Esophagus muscularis mucosa (tissue), 4 donors: ENCODE data around the gene DNAJB5. TPM values are rescaled to one million over a fixed set of nuclear protein-coding genes. Genes with fewer than 3 reads are reported as not detected.

Experiments
- DNase-seq: peaks from one replicate; pipeline ENCODE4 v3.0.0-alpha.2; 2017; ENCODE audit errors: extremely low spot score
- H3K27ac ChIP-seq, 4 donors: fragments of 200-600 bp; sonication (generic); replicated peaks in 1 of 4; 1 replicate in 3 of 4; 2 replicates in 1 of 4; pipeline ENCODE4 v1.5.1; 2016 to 2019; ENCODE audit warnings: mild to moderate bottlenecking in 1 of 4
- H3K27me3 ChIP-seq, 4 donors: fragments of 200-600 bp; sonication (generic); one replicate each; pipeline versions ENCODE4 v1.5.1 to v1.6.0; 2016 to 2019
- H3K36me3 ChIP-seq, 4 donors: fragments of 200-600 bp; sonication (generic); one replicate each; pipeline ENCODE4 v1.5.1; 2016 to 2019
- H3K4me1 ChIP-seq, 4 donors: fragments of 200-600 bp; sonication (generic); one replicate each; pipeline ENCODE4 v1.5.1; 2016 to 2019
- H3K4me3 ChIP-seq, 4 donors: fragments of 200-600 bp; sonication (generic); 1 replicate in 2 of 4; 2 replicates in 2 of 4; pipeline ENCODE4 v1.5.1; 2016 to 2019; ENCODE audit warnings: mild to moderate bottlenecking in 4 of 4, moderate library complexity in 1 of 4
- H3K9me3 ChIP-seq, 4 donors: fragments of 200-600 bp; sonication (generic); 1 replicate in 3 of 4; 2 replicates in 1 of 4; pipeline ENCODE4 v1.5.1; 2016 to 2019
- EP300 ChIP-seq: sonication (generic); formaldehyde crosslinking; IDR thresholded peaks from one replicate; pipeline ENCODE4 v1.6.1; 2017; ENCODE audit warnings: antibody characterized with exemption
- POLR2A ChIP-seq: fragments of 450-650 bp; IDR thresholded peaks from one replicate; pipeline ENCODE4 v1.6.1; 2017; ENCODE audit warnings: antibody characterized with exemption, moderate library complexity, mild to moderate bottlenecking, low read depth
- POLR2AphosphoS5 ChIP-seq, 2 donors: sonication (generic); formaldehyde crosslinking; IDR thresholded peaks; one replicate each; pipeline ENCODE4 v1.6.1; 2017; ENCODE audit warnings: antibody characterized with exemption in 2 of 2
- WGBS: methylation state at CpG from one replicate; pipeline ENCODE4 v1.1.5; 2018; 5-methylcytosine and 5-hydroxymethylcytosine counted together
- intact Hi-C: fragments of 100-400 bp; cut with DNase I; formaldehyde crosslinking; loops from one replicate; pipeline ENCODE4 v1.15.1; 2023
- total RNA-seq, 4 donors: library from RNA; depleted of rRNA; stranded (reverse); fragments of >200 nt; gene quantifications; one replicate each; pipeline versions ENCODE4 v1.1.0 to v1.2.1, GENCODE V29; 2016
- TF ChIP-seq, protein P1 (sequence below), 3 experiments: fragments of 200-600 bp in 2 of 3; fragments of 450-650 bp in 1 of 3; sonication (generic) in 2 of 3; IDR thresholded peaks; one replicate each; pipeline ENCODE4 v1.5.1; 2017 to 2019; ENCODE audit warnings: antibody characterized with exemption in 3 of 3, mild to moderate bottlenecking in 2 of 3, moderate library complexity in 1 of 3

Gene DNAJB5
- total RNA-seq, 4 donors from 2014 or later: 83.5 to 124 (median 93.8) TPM

DNA sequence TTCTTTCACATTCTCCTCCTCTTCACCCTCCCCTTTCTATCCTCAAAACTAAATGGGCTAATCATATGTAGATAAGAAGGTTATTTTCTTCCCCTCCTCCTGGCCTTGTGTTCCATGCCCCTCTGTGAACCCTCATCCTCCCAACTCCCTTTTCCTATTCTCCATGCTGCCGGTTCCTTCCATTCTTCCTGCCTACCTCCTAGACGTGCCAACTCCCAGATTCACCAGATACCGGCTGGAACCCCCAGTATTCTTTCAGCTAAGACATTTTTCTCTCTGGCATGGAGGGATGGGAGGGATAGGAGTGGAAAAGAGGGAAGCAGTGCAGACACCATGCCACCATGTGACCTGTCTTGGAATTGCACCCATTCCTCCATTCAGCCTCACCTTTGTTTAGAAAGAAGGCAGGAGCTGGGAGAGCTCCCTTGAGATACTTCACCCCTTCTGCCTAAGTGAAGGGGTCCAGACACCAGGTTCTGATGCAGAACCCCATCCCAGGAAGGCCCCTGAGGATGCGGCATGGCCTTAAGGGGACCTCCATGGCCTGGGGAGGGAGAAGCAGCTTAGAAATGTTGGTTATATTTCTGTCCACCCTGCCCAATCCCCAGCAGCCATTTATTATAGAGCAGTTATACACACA is 4.8 kb downstream of the DNAJB5 start:
- peaks cover 62 to 86% (median 75%) of the 10 kb centered on the region in 4 donors for H3K4me1 ChIP-seq
- no peak for TF ChIP-seq POLR2A
- no peak for TF ChIP-seq EP300
- TF ChIP-seq, protein P1, sequence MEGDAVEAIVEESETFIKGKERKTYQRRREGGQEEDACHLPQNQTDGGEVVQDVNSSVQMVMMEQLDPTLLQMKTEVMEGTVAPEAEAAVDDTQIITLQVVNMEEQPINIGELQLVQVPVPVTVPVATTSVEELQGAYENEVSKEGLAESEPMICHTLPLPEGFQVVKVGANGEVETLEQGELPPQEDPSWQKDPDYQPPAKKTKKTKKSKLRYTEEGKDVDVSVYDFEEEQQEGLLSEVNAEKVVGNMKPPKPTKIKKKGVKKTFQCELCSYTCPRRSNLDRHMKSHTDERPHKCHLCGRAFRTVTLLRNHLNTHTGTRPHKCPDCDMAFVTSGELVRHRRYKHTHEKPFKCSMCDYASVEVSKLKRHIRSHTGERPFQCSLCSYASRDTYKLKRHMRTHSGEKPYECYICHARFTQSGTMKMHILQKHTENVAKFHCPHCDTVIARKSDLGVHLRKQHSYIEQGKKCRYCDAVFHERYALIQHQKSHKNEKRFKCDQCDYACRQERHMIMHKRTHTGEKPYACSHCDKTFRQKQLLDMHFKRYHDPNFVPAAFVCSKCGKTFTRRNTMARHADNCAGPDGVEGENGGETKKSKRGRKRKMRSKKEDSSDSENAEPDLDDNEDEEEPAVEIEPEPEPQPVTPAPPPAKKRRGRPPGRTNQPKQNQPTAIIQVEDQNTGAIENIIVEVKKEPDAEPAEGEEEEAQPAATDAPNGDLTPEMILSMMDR (IDR thresholded peaks at IDR 0.05): peak; percentile 43 to 62 (median 54)
- TF ChIP-seq POLR2AphosphoS5 (IDR thresholded peaks at IDR 0.05): no peak
- peak; percentile 87 for DNase-seq
- H3K4me3 ChIP-seq: peak overlapping the region; percentile 20 to 28 (median 22)
- H3K27me3 ChIP-seq: no peaks in the 10 kb centered on the region
- H3K9me3 ChIP-seq: no peaks in the 10 kb centered on the region
- WGBS: 22% methylated on average over 4 of the region's 4 CpGs
- intact Hi-C loops: no loop called here
- H3K36me3 ChIP-seq: peaks cover 6 to 25% (median 19%) of the 10 kb centered on the region in 4 donors
- peak overlapping the region in 2 of 4 donors; percentile 98 to 99 for H3K27ac ChIP-seq

- H3K4me3 ChIP-seq: peak overlapping the region in 1 of 4 donors; percentile 28
- intact Hi-C loops: no loop called here
- 43% methylated on average over 5 of the region's 7 CpGs for WGBS
- no peaks in the 10 kb centered on the region for H3K9me3 ChIP-seq
- peak; percentile 87 for DNase-seq
- H3K27ac ChIP-seq: peak overlapping the region in 2 of 4 donors; percentile 98 to 99
- H3K4me1 ChIP-seq: peaks cover 62 to 85% (median 74%) of the 10 kb centered on the region in 4 donors
- H3K27me3 ChIP-seq: no peaks in the 10 kb centered on the region
- peaks cover 6 to 25% (median 19%) of the 10 kb centered on the region in 4 donors for H3K36me3 ChIP-seq
- TF ChIP-seq POLR2AphosphoS5 (IDR thresholded peaks at IDR 0.05): peak in 1 of 2 donors; percentile 81
- TF ChIP-seq, protein P1 (IDR thresholded peaks at IDR 0.05): no peak
Observed at GRCh38 chr9:34994900-34995669, 5.5 kb downstream of the DNAJB5 start.

DNA sequence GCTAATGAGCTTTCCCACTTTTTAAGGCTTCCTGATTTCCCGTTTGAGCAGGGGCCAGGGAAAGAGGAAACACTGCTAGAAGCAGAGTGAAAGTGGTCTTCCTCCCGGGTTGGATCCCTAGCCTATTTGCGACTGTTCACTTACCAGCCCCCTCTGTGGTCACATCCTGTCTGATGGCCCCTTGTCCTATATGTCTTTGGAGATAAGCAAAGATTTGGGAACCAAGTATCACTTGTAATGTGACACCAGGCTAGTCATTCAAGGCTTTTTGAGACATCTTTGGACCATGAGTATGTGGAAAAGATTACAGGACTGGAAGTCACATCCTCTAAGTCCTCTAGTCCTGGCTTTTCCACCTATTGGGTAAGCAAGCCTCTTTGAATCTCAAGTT is 6.1 kb downstream of the DNAJB5 start:
- TF ChIP-seq, protein P1 (IDR thresholded peaks at IDR 0.05): no peak
- TF ChIP-seq POLR2A (no peak), EP300 (no peak), POLR2AphosphoS5 (IDR thresholded peaks at IDR 0.05) (no peak)
- peak overlapping the region in 2 of 4 donors; percentile 98 to 99 for H3K27ac ChIP-seq
- intact Hi-C loops: no loop called here
- H3K4me1 ChIP-seq: peaks cover 58 to 80% (median 68%) of the 10 kb centered on the region in 4 donors
- peaks cover 6 to 25% (median 19%) of the 10 kb centered on the region in 4 donors for H3K36me3 ChIP-seq
- H3K27me3 ChIP-seq: no peaks in the 10 kb centered on the region
- DNase-seq: no peak
- no peaks in the 10 kb centered on the region for H3K9me3 ChIP-seq
- no peak overlapping the region for H3K4me3 ChIP-seq
- WGBS: 37% methylated on average over 3 of the region's 3 CpGs

GRCh38 chr9:34996181-34996904 is 6.8 kb downstream of the DNAJB5 start:
- TF ChIP-seq EP300 (no peak), POLR2AphosphoS5 (IDR thresholded peaks at IDR 0.05) (no peak), POLR2A (no peak)
- TF ChIP-seq, protein P1 (IDR thresholded peaks at IDR 0.05): no peak
- intact Hi-C loops: no loop called here
- WGBS: 96% methylated on average over 18 of the region's 26 CpGs
- Histone ChIP-seq H3K27ac (peak overlapping the region in 2 of 4 donors; percentile 98 to 99), H3K4me3 (no peak overlapping the region), H3K27me3 (no peaks in the 10 kb centered on the region), H3K36me3 (peaks cover 6 to 25% (median 19%) of the 10 kb centered on the region in 4 donors), H3K4me1 (peaks cover 51 to 73% (median 61%) of the 10 kb centered on the region in 4 donors), H3K9me3 (no peaks in the 10 kb centered on the region)
- DNase-seq: peak; percentile 68
